Neuron (in vitro differentiated cells): ENCODE measurements around the gene PHF21B.
A peak's percentile ranks its signal among the peaks of the same experiment; 100 is the strongest.

Source experiments
- H2AFZ ChIP-seq: one replicate; pipeline ENCODE4 v1.6.1; 2013; ENCODE audit warnings: low read depth, mild to moderate bottlenecking, inconsistent platforms, low read length, moderate library complexity
- H3K27me3 ChIP-seq: one replicate; pipeline ENCODE4 v1.6.1; 2013; ENCODE audit warnings: low read length; ENCODE audit not compliant: insufficient read depth
- H3K36me3 ChIP-seq: one replicate; pipeline ENCODE4 v1.6.1; 2013; ENCODE audit warnings: low read length; ENCODE audit not compliant: insufficient read depth
- H3K4me1 ChIP-seq: one replicate; pipeline ENCODE4 v1.6.1; 2013; ENCODE audit warnings: low read length; ENCODE audit not compliant: insufficient read depth
- H3K4me3 ChIP-seq: 2 replicates; pipeline ENCODE4 v1.5.1; 2013; ENCODE audit warnings: mild to moderate bottlenecking, low read length, moderate library complexity
- H3K9me3 ChIP-seq: one replicate; pipeline ENCODE4 v1.6.1; 2013; ENCODE audit warnings: low read length

The PHF21B gene

DNA sequence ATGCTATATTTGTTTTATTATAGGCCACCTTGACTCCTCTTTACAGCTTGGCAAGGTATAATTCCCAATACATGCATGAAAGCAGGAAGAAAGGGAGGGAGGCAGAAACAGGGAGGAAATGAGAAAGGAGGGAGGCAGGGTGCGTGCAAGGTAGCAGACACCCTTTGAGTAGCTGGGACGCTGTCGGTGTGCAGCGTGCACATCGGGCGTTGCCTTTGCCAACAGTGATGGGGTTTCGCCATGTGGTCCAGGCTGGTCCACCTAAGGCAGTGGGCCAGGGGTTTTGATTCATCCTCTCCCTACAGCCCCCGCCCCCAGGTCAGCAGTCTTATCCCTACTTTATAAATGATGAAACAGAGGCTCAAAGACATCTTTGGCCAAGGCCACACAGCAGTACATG is 25.0 kb upstream of the PHF21B start:
- Histone ChIP-seq H3K27me3 (peaks cover 3% of the 10 kb centered on the region), H3K36me3 (no peaks in the 10 kb centered on the region), H2AFZ (no peak overlapping the region), H3K9me3 (no peaks in the 10 kb centered on the region), H3K4me3 (no peak overlapping the region), H3K4me1 (no peaks in the 10 kb centered on the region)

GRCh38 chr22:45034156-45034555 is 24.4 kb upstream of the PHF21B start:
- H2AFZ ChIP-seq: no peak overlapping the region
- peaks cover 5% of the 10 kb centered on the region for H3K27me3 ChIP-seq
- no peaks in the 10 kb centered on the region for H3K4me1 ChIP-seq
- no peak overlapping the region for H3K4me3 ChIP-seq
- no peaks in the 10 kb centered on the region for H3K36me3 ChIP-seq
- H3K9me3 ChIP-seq: no peaks in the 10 kb centered on the region

DNA sequence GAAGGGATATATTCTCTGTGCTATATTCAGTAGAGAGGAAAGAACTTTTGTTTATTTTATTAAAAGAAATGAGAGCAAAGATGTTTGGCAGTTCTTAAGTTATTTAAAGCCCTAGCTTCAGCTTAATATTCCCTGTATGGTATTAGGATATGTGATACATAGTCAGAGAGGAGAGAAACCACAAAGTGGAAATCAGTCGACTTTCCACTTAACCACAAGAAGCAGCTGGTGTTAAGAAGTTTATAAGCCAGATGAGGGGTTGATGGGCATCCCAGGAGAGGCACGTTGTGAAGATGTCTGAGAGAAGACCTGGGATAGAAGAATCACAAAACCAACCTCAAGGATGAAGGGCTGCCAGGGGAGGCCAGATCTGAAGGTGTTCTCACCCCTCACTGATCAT is 23.3 kb upstream of the PHF21B start:
- H3K4me1 ChIP-seq: no peaks in the 10 kb centered on the region
- no peak overlapping the region for H2AFZ ChIP-seq
- peaks cover 5% of the 10 kb centered on the region for H3K27me3 ChIP-seq
- no peak overlapping the region for H3K4me3 ChIP-seq
- H3K9me3 ChIP-seq: no peaks in the 10 kb centered on the region
- H3K36me3 ChIP-seq: no peaks in the 10 kb centered on the region

- H3K27me3 ChIP-seq: peaks cover 5% of the 10 kb centered on the region
- H2AFZ ChIP-seq: no peak overlapping the region
- H3K4me1 ChIP-seq: no peaks in the 10 kb centered on the region
- H3K36me3 ChIP-seq: no peaks in the 10 kb centered on the region
- no peak overlapping the region for H3K4me3 ChIP-seq
- H3K9me3 ChIP-seq: no peaks in the 10 kb centered on the region
These were observed 22.0 kb upstream of the PHF21B start for GRCh38 chr22:45031629-45032403.

- H3K4me1 ChIP-seq: no peaks in the 10 kb centered on the region
These were observed 19.7 kb upstream of the PHF21B start for GRCh38 chr22:45029501-45029900.

GRCh38 chr22:45026511-45026910 is 16.7 kb upstream of the PHF21B start:
- no peaks in the 10 kb centered on the region for H3K9me3 ChIP-seq
- no peak overlapping the region for H3K4me3 ChIP-seq
- no peaks in the 10 kb centered on the region for H3K4me1 ChIP-seq
- H2AFZ ChIP-seq: no peak overlapping the region
- H3K36me3 ChIP-seq: no peaks in the 10 kb centered on the region
- peaks cover 14% of the 10 kb centered on the region for H3K27me3 ChIP-seq

More at GRCh38 chr22:45029501-45029900, 19.7 kb upstream of the PHF21B start:
- Histone ChIP-seq H3K9me3 (no peaks in the 10 kb centered on the region), H3K27me3 (peaks cover 5% of the 10 kb centered on the region), H2AFZ (no peak overlapping the region), H3K4me3 (no peak overlapping the region), H3K36me3 (no peaks in the 10 kb centered on the region)

GRCh38 chr22:45023431-45023830 is 13.6 kb upstream of the PHF21B start:
- Histone ChIP-seq H3K4me1 (no peaks in the 10 kb centered on the region), H3K36me3 (no peaks in the 10 kb centered on the region), H3K9me3 (no peaks in the 10 kb centered on the region), H3K4me3 (no peak overlapping the region), H2AFZ (no peak overlapping the region), H3K27me3 (peaks cover 19% of the 10 kb centered on the region)

DNA sequence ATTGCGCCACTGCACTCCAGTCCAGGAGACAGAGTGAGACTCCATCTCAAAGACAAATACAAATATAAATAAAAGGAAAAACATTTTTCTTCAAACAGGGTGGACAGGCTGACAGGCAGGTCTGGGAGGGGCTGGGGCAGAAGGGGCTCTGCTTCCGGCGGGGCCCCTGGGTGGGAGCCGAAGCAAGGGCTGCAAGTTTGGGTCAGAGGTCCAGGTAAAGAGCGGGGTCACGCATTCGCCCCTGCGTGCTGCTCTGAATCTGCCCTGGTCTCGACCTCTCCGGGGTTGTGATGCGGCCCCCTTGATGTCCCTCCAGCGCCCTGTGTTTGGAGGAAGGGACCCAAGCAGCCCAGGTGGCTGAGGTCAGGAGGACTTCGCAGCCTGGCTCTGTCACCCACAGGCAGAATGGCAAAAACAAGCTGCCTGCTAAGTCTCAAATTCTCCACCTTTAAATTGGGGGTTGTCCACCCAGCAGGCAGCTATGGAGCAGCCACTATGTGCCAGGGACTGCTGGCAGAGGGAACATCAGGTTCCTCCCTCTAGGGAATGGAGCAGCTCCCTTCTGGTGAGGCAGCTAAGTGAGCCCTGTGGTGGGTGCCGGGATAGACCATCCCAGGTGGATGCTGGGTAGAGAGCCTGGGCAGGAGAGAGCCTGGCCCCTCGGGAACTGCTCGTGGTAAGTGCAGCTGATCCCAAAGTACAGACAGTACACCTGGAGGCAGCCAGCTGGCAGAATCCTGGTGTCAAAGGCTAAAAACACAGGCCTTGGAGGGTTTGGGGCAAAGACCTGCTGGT is 10.3 kb upstream of the PHF21B start:
- Histone ChIP-seq H2AFZ (no peak overlapping the region), H3K4me3 (no peak overlapping the region), H3K4me1 (no peaks in the 10 kb centered on the region), H3K36me3 (no peaks in the 10 kb centered on the region), H3K9me3 (no peaks in the 10 kb centered on the region), H3K27me3 (peaks cover 23% of the 10 kb centered on the region)

- Histone ChIP-seq H3K4me3 (no peak overlapping the region), H3K4me1 (peaks cover 6% of the 10 kb centered on the region), H3K36me3 (no peaks in the 10 kb centered on the region), H3K9me3 (no peaks in the 10 kb centered on the region), H2AFZ (no peak overlapping the region), H3K27me3 (peaks cover 9% of the 10 kb centered on the region)
These were observed 4.8 kb upstream of the PHF21B start for GRCh38 chr22:45014654-45015053.

GRCh38 chr22:45013138-45013537 is 3.3 kb upstream of the PHF21B start:
- no peak overlapping the region for H3K4me3 ChIP-seq
- no peaks in the 10 kb centered on the region for H3K9me3 ChIP-seq
- H3K27me3 ChIP-seq: peaks cover 4% of the 10 kb centered on the region
- H3K4me1 ChIP-seq: peaks cover 6% of the 10 kb centered on the region
- H3K36me3 ChIP-seq: no peaks in the 10 kb centered on the region
- no peak overlapping the region for H2AFZ ChIP-seq

DNA sequence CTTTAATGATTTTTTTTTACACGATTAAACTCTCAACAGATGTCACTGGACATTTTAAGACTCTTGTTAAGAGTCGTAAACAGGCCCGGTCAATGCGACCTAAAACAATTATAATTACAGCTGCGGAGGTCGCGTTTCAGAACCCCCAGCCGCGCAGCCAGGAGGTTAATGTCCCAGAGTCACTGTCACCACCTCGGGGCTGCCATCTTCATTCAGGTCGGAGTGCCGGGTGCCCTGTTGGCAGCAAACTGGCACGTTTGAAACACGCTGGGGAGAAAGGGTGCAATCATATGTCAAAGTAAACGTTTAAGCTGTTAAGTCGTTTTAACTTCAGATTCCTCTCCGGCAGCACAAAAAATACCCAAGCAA is 711 bp upstream of the PHF21B start:
- Histone ChIP-seq H3K4me3 (peak overlapping the region; percentile 78), H3K27me3 (no peaks in the 10 kb centered on the region), H3K36me3 (no peaks in the 10 kb centered on the region), H2AFZ (peak overlapping the region; percentile 88), H3K9me3 (no peaks in the 10 kb centered on the region), H3K4me1 (peaks cover 10% of the 10 kb centered on the region)

GRCh38 chr22:45008751-45009605 is 827 bp downstream of the PHF21B start:
- Histone ChIP-seq H2AFZ (peak overlapping the region; percentile 22), H3K36me3 (peaks cover 8% of the 10 kb centered on the region), H3K9me3 (no peaks in the 10 kb centered on the region), H3K27me3 (no peaks in the 10 kb centered on the region), H3K4me1 (peaks cover 24% of the 10 kb centered on the region), H3K4me3 (peak overlapping the region; percentile 95)

- Histone ChIP-seq H3K36me3 (peaks cover 11% of the 10 kb centered on the region), H3K27me3 (no peaks in the 10 kb centered on the region), H2AFZ (peak overlapping the region; percentile 19), H3K4me1 (peaks cover 24% of the 10 kb centered on the region), H3K9me3 (peaks cover 3% of the 10 kb centered on the region), H3K4me3 (peak overlapping the region; percentile 95)
These were observed 1.6 kb downstream of the PHF21B start for GRCh38 chr22:45008186-45008681.
